NCI-H446 (cell line): Measurements from ENCODE around the gene GPC4.
"Not testable (repeated sequence)": the region's sequence is repeated elsewhere in the genome, so short reads cannot be mapped to it uniquely, and the experiment has no call there.

Experiments
- DNase-seq, 2 experiments: peaks; one replicate each; lab custom pipeline; 2025; lab: John Stamatoyannopoulos, UW

The GPC4 gene

DNA sequence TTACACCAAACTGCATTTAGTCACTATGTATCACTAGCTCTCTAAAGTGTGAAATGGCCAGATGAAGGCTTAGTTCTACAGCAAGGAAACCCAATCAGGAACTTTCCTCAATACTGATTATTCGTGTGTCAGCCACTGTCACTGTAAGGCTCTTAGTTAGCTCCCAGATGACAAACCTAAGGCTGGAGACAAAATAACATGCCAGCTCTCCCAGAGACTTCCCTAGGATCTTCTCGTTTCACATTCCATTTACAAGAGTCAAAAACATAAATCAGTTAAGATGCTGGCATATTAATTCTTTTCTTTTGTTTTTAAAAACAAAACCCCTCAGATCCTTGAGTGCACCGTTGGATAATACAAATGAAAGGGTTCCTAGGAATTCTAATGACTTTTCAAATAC, 109.0 kb downstream of the GPC4 start:
- no peak for DNase-seq

DNA sequence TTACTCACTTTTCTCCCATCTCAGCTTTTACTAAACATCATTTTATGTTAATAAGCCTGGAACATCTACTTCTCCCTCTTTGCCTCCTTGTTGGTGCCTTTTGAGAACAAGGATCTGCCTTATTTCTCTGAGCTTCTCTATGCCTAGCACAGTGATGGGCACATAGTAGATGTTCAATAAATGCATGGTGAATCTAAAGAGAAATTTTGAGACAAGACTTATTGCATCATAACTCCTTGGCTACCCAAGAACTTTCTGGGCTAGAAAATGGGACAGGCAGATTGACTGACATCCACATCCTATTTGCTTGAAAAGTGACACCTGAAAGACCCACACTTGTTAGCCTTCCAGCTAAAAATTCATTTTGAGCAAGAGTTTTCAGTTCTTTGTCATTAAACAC, 109.9 kb downstream of the GPC4 start:
- no peak for DNase-seq

DNA sequence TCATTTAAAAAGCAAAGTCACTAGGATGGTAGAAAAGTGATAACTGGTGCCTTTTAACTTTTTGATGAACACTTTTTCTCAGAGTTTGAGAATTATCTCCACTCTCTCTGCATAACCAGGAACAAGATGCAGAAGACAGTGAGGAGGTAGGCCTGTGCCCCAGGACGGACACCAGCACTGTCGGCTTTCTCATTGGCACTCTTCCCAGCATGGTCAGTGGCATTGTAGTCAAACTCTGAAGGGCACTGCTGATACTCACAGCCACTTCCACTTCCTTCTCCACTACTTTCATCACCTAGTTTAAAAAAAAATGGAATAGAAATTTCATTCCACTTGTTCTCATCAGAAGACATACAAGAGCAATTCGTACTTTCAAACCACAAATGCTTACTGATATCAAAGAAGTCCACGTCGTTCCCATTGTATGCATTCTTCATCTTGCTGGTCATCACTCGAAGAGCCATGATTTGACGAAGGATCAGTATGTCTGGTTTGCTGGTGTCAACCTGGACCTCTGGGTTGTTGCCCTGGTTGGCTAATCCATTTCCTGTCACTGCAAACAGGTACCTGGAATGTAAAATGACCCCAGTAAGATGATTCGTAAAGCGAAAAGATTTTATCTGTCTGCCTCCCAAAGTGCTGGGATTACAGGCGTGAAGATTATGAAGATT, 112.4 kb downstream of the GPC4 start:
- DNase-seq, result no peak

- DNase-seq, result no peak
These were observed 114.7 kb downstream of the GPC4 start for GRCh38 chrX:133300591-133300990.

- no peak for DNase-seq
These were observed 118.0 kb downstream of the GPC4 start for GRCh38 chrX:133297284-133297683.

DNA sequence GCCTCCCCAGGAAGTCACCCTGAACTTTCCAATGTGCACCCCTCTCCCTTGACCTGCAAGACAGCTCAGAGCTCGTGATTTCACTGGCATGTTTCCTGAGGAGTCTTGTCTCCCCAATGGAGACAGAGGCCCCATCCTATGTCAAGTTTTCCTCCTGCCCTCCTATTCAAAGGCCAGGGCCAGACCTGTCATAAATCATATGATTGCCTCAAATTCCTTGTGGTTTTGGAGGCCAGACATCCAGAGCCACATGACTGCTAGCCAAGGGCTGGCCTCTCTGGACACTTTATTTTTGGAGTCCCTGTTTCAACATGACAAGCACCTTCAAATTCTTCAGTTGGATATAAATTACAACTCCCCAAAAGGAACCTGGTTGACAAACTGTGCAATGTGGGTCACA, 121.2 kb downstream of the GPC4 start:
- no peak for DNase-seq

- DNase-seq, result no peak
These were observed 125.2 kb downstream of the GPC4 start for GRCh38 chrX:133290076-133290475.

- no peak for DNase-seq
These were observed 127.4 kb downstream of the GPC4 start for GRCh38 chrX:133287860-133288259.

- DNase-seq, result no peak
These were observed 129.9 kb downstream of the GPC4 start for GRCh38 chrX:133285341-133285740.

- DNase-seq, result not testable (repeated sequence)
These were observed 136.1 kb downstream of the GPC4 start for GRCh38 chrX:133279112-133279730.

- DNase-seq, result no peak
These were observed 142.1 kb downstream of the GPC4 start for GRCh38 chrX:133273180-133273579.

GRCh38 chrX:133269168-133269567, 146.1 kb downstream of the GPC4 start:
- no peak for DNase-seq

- DNase-seq, result no peak
These were observed 147.7 kb downstream of the GPC4 start for GRCh38 chrX:133267621-133268020.

GRCh38 chrX:133265331-133265730, 150.0 kb downstream of the GPC4 start:
- DNase-seq, result no peak

- no peak for DNase-seq
These were observed 156.8 kb downstream of the GPC4 start for GRCh38 chrX:133258481-133258880.

DNA sequence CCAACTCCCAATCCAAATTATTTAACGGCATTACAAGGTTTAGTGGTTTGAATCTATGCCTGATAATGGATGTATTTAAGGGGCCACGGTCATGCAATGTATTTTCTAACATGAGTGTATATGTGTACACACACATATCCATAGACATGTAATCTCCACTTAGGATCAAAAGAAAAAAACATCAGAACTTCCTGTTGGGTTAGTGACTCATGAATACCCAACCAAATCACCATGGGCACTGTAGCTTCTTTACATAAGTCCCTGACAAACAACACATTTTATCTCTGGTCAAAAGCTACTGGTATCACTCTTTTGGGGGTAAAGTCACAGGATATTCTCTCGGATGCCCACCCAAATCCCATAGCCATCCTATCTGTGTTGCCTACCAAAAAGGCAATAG, 160.6 kb downstream of the GPC4 start:
- no peak for DNase-seq

- no peak for DNase-seq
These were observed 164.1 kb downstream of the GPC4 start for GRCh38 chrX:133251204-133251603.

DNA sequence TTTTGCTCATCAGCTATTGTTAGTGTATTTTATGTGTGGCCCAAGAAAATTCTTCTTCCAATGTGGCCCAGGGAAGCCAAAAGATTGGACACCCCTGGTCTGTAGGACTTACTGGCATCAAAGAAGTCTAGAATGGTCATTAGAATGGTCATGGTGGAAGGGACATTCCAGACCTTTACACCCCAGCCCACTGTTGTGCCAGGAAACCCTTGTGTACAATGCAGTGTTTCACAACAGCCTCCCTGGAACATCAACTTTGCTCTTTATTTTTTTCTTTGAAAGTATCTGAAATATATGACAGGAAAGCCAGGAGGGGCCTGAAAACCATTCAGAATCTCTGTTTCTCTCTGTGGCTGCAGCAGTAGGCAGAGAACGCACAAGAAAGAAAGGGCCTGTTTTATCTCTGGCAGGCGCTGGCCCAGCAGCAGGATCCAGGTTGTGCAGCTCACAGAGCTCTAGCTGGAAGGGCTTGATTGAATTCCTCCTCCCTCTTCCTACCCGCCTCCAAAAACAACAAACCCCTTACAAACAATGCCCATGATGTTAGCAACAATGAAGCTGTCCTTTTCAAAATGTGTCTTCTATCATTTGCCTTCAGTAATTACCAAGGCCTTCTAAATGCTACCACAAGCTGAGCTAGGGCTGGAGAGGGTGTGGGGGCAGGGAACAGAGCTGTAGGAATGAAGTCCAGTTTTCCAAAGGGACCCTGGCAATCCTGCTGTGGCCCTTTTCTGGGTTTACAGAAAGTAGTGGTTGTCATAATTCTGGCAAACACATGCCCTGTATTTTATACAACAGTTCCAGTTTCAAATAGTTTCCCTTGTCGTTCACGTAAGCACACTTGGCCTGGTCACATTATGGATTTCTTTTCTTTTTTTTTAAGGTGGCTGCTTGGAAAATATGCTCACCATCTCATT, 164.8 kb downstream of the GPC4 start:
- no peak for DNase-seq
